RWPE2 (cell line): ENCODE data around the gene CCL18.
"Not testable (repeated sequence)": the region's sequence is repeated elsewhere in the genome, so short reads cannot be mapped to it uniquely, and the experiment has no call there.

Experiments used
- ATAC-seq: fragments of 200-7000 bp; cut with Tn5 transposase; 3 replicates; pipeline ENCODE4 v1.9.1; 2021; ENCODE audit warnings: low read depth
- DNase-seq: peaks from one replicate; pipeline ENCODE4 v3.0.0-alpha.2; 2020; ENCODE audit warnings: low spot score
- H3K27ac ChIP-seq: fragments of 450-650 bp; 2 replicates; pipeline ENCODE4 v1.5.1; 2017; ENCODE audit warnings: mild to moderate bottlenecking; ENCODE audit not compliant: poor library complexity, severe bottlenecking
- H3K27me3 ChIP-seq: fragments of 250-450 bp; sonication (Bioruptor Pico); 2 replicates; pipeline ENCODE4 v1.5.1; 2021; ENCODE audit warnings: mild to moderate bottlenecking, moderate library complexity; ENCODE audit not compliant: insufficient read depth, poor library complexity, severe bottlenecking
- H3K36me3 ChIP-seq: fragments of 250-450 bp; sonication (Bioruptor Pico); 2 replicates; pipeline ENCODE4 v1.5.1; 2020; ENCODE audit warnings: low read depth, mild to moderate bottlenecking, moderate library complexity
- H3K4me1 ChIP-seq: fragments of 250-450 bp; sonication (Bioruptor Pico); 2 replicates; pipeline ENCODE4 v1.5.1; 2021; ENCODE audit warnings: mild to moderate bottlenecking, moderate library complexity; ENCODE audit not compliant: insufficient read depth, poor library complexity, severe bottlenecking
- H3K4me3 ChIP-seq: fragments of 250-450 bp; sonication (Bioruptor Pico); 2 replicates; pipeline ENCODE4 v1.5.1; 2021; ENCODE audit warnings: mild to moderate bottlenecking, moderate library complexity; ENCODE audit not compliant: severe bottlenecking
- H3K9me3 ChIP-seq: fragments of 250-450 bp; sonication (Bioruptor Pico); 2 replicates; pipeline ENCODE4 v1.5.1; 2021; ENCODE audit warnings: mild to moderate bottlenecking, moderate library complexity; ENCODE audit not compliant: severe bottlenecking
- TF ChIP-seq, protein P1 (sequence below): fragments of 450-650 bp; IDR thresholded peaks from one replicate; pipeline ENCODE4 v1.5.1; 2017; ENCODE audit warnings: mild to moderate bottlenecking, moderate library complexity; ENCODE audit not compliant: poor library complexity, severe bottlenecking

The CCL18 gene

DNA sequence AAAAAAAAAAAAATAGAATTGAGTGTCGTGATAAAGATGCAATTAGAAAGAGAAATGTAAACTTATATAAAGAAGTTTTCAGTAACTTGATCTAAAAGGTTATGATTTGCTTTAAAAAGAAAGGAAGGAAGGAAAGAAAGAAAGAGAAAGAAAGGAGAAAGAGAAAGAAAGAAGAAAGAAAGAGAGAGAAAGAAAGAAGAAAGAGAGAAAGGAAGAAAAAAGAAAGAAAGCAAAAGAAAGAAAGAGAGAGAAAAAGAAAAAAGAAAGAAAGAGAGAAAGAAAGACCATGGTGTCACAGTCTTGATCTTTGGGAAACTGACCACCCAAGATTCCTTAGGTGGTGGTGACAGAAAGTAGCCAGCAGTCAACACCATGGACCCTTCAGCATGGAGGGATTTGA lies 30.2 kb downstream of the CCL18 start:
- Histone ChIP-seq H3K9me3 (no peaks in the 10 kb centered on the region), H3K27ac (no peak overlapping the region), H3K4me1 (no peaks in the 10 kb centered on the region), H3K36me3 (no peaks in the 10 kb centered on the region), H3K27me3 (peaks cover 19% of the 10 kb centered on the region), H3K4me3 (no peak overlapping the region)
- DNase-seq, result no peak
- no peak for ATAC-seq
- TF ChIP-seq, protein P1, sequence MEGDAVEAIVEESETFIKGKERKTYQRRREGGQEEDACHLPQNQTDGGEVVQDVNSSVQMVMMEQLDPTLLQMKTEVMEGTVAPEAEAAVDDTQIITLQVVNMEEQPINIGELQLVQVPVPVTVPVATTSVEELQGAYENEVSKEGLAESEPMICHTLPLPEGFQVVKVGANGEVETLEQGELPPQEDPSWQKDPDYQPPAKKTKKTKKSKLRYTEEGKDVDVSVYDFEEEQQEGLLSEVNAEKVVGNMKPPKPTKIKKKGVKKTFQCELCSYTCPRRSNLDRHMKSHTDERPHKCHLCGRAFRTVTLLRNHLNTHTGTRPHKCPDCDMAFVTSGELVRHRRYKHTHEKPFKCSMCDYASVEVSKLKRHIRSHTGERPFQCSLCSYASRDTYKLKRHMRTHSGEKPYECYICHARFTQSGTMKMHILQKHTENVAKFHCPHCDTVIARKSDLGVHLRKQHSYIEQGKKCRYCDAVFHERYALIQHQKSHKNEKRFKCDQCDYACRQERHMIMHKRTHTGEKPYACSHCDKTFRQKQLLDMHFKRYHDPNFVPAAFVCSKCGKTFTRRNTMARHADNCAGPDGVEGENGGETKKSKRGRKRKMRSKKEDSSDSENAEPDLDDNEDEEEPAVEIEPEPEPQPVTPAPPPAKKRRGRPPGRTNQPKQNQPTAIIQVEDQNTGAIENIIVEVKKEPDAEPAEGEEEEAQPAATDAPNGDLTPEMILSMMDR, result no peak

GRCh38 chr17:36094746-36095145 lies 30.7 kb downstream of the CCL18 start:
- Histone ChIP-seq H3K9me3 (no peaks in the 10 kb centered on the region), H3K27me3 (peaks cover 19% of the 10 kb centered on the region), H3K36me3 (no peaks in the 10 kb centered on the region), H3K4me1 (no peaks in the 10 kb centered on the region), H3K4me3 (no peak overlapping the region), H3K27ac (no peak overlapping the region)
- DNase-seq (no peak), ATAC-seq (no peak)
- TF ChIP-seq, protein P1, result no peak

- ATAC-seq (no peak), DNase-seq (no peak)
- H3K9me3 ChIP-seq, result no peaks in the 10 kb centered on the region
- peaks cover 13% of the 10 kb centered on the region for H3K27me3 ChIP-seq
- TF ChIP-seq, protein P1, result no peak
- no peaks in the 10 kb centered on the region for H3K4me1 ChIP-seq
- H3K36me3 ChIP-seq, result no peaks in the 10 kb centered on the region
- H3K27ac ChIP-seq, result no peak overlapping the region
- no peak overlapping the region for H3K4me3 ChIP-seq
Observed at GRCh38 chr17:36095992-36096391, 31.9 kb downstream of the CCL18 start.

DNA sequence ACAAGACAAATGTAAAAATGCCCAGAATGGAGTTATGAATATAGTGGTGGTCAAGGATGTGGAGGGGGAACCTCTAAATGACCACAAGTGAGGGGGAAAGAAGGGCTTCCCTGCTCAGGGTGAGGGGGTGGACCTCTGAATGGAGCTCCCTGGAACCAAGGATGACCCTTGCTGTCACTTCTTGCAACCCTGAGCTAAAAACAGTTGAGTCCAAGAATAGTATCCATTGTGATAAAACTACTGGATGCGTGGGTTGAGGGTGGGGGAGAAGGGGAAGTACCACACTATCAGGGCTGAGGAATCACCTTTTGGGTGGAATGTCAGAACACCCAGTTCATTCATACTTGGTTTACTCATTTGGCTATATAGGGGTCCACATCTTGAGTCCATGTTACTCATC lies 34.9 kb downstream of the CCL18 start:
- not testable (repeated sequence) for H3K9me3 ChIP-seq, H3K27me3 ChIP-seq, H3K4me3 ChIP-seq, H3K36me3 ChIP-seq, DNase-seq, H3K4me1 ChIP-seq, ATAC-seq, H3K27ac ChIP-seq

- not testable (repeated sequence) for DNase-seq, H3K4me1 ChIP-seq, H3K27me3 ChIP-seq, H3K36me3 ChIP-seq, H3K9me3 ChIP-seq, ATAC-seq, H3K4me3 ChIP-seq, H3K27ac ChIP-seq
Observed at GRCh38 chr17:36103401-36103975, 39.4 kb downstream of the CCL18 start, which contains the start of gene CCL4. Gene CCL4, plus strand, starts transcription at chr17:36103827. Its CDS starts 79 bp downstream, at chr17:36103906.

- DNase-seq, H3K4me1 ChIP-seq, H3K36me3 ChIP-seq, H3K4me3 ChIP-seq, H3K27ac ChIP-seq, ATAC-seq, H3K9me3 ChIP-seq, H3K27me3 ChIP-seq: not testable (repeated sequence)
Observed at GRCh38 chr17:36104246-36104645, 40.2 kb downstream of the CCL18 start.
